OCI-LY3 (cell line): ENCODE data around the gene ALOX12B.

Source experiments
- CTCF ChIP-seq: fragments of 200-600, 300-600 bp; sonication (generic); IDR thresholded peaks from 2 replicates; pipeline ENCODE4 v1.5.1; 2014; ENCODE audit warnings: antibody characterized with exemption, low read length, low read depth
- EZH2phosphoT487 ChIP-seq: fragments of 200-600 bp; shearing (Covaris generic); IDR thresholded peaks from 2 replicates; pipeline ENCODE4 v1.6.1; 2018; ENCODE audit warnings: antibody characterized with exemption, mixed run types, low read depth

GRCh38 chr17:8075081-8075480 is 12.4 kb downstream of the ALOX12B start:
- no peak for TF ChIP-seq CTCF
- no peak for TF ChIP-seq EZH2phosphoT487
